HepG2 (cell line): ENCODE results near the gene EMC8. TPM values are rescaled to one million over a fixed set of nuclear protein-coding genes. Genes with fewer than 3 reads are reported as not detected.

Experiments used
- ATAC-seq: fragments of 200-7000 bp; cut with Tn5 transposase; 3 replicates; pipeline ENCODE4 v1.9.1; 2020; ENCODE audit warnings: mild to moderate bottlenecking, moderate library complexity
- BruUV-seq: library from RNA; stranded (reverse); fragments of 400-500 nt; replicated peaks from 2 replicates; lab custom pipeline; 2021; lab: Mats Ljungman, UMichigan
- CTCF ChIA-PET: fragments of 300-600 bp; formaldehyde crosslinking; extraction: SDS; loops from one replicate; lab custom pipeline; 2021; ENCODE audit warnings: low total read pairs, inconsistent platforms, low intra/inter-chr PET ratio; lab: Yijun Ruan, JAX
- POLR2A ChIA-PET: fragments of 350-600 bp; sonication (Branson Sonifier 250); formaldehyde crosslinking; loops from one replicate; lab custom pipeline; 2020; ENCODE audit warnings: antibody characterized with exemption, inconsistent platforms; lab: Yijun Ruan, JAX
- DNase-seq: peaks from one replicate; pipeline ENCODE4 v3.0.0-alpha.2; 2015; ENCODE audit warnings: low spot score
- FAIRE-seq: peaks from 3 replicates; lab custom pipeline; 2011; peaks lifted over from hg19 to GRCh38; lab: Jason Lieb, UNC
- H2AFZ ChIP-seq: one replicate; pipeline ENCODE4 v1.6.1; 2011; ENCODE audit warnings: low read length, inconsistent platforms
- H3K27ac ChIP-seq: fragments of 300-600 bp; 3 replicates; pipeline ENCODE4 v1.8.0; 2011; ENCODE audit warnings: mixed run types, mild to moderate bottlenecking, mixed read lengths, low read length, inconsistent platforms; ENCODE audit not compliant: insufficient read depth; ENCODE audit errors: extremely low read length
- H3K27me3 ChIP-seq, 2 experiments: fragments of 200-600 bp in 1 of 2; 2 replicates in 1 of 2; 3 replicates in 1 of 2; pipeline versions ENCODE4 v1.6.0 to v1.8.0; 2011; ENCODE audit warnings: low read length in 2 of 2, mild to moderate bottlenecking in 2 of 2, moderate library complexity in 2 of 2, inconsistent platforms in 1 of 2; ENCODE audit not compliant: insufficient read depth in 2 of 2, control insufficient read depth in 1 of 2
- H3K36me3 ChIP-seq, 2 experiments: fragments of 200-600 bp in 1 of 2; replicated peaks in 1 of 2; 2 replicates in 1 of 2; 3 replicates in 1 of 2; pipeline versions ENCODE4 v1.5.1 to v1.8.0; 2011; ENCODE audit warnings: low read length in 2 of 2, inconsistent platforms in 1 of 2; ENCODE audit not compliant: insufficient read depth in 2 of 2, control insufficient read depth in 1 of 2
- H3K4me1 ChIP-seq: 2 replicates; pipeline ENCODE4 v1.5.1; 2012; ENCODE audit warnings: low read length, inconsistent platforms; ENCODE audit not compliant: insufficient read depth
- H3K4me2 ChIP-seq: 2 replicates; pipeline ENCODE4 v1.6.0; 2011; ENCODE audit warnings: low read depth, low read length, inconsistent platforms
- H3K4me3 ChIP-seq, 3 experiments: fragments of 200-600 bp in 1 of 3; sonication (generic), shearing (Covaris generic) in 1 of 3; replicated peaks in 1 of 3; 2 replicates each; pipeline ENCODE4 v1.5.1; 2011 to 2016; ENCODE audit warnings: low read length in 3 of 3, inconsistent platforms in 2 of 3, low read depth in 2 of 3, mild to moderate bottlenecking in 2 of 3, control low read depth in 1 of 3, mixed read lengths in 1 of 3; ENCODE audit not compliant: insufficient read depth in 1 of 3
- H3K79me2 ChIP-seq: one replicate; pipeline ENCODE4 v1.6.1; 2011; ENCODE audit warnings: low read length, inconsistent platforms; ENCODE audit not compliant: insufficient read depth
- H3K9ac ChIP-seq: 2 replicates; pipeline ENCODE4 v1.6.0; 2011; ENCODE audit warnings: mild to moderate bottlenecking, low read depth, low read length, inconsistent platforms; ENCODE audit not compliant: insufficient read depth
- H3K9me3 ChIP-seq: 2 replicates; pipeline ENCODE4 v1.5.1; 2012; ENCODE audit warnings: mild to moderate bottlenecking, low read length
- H4K20me1 ChIP-seq: 2 replicates; pipeline ENCODE4 v1.6.0; 2011; ENCODE audit warnings: inconsistent platforms, mild to moderate bottlenecking, low read length, moderate library complexity; ENCODE audit not compliant: insufficient read depth
- ARNTL ChIP-seq: sonication (generic); formaldehyde crosslinking; IDR thresholded peaks from 2 replicates; pipeline ENCODE4 v1.4.0; 2020; ENCODE audit warnings: mild to moderate bottlenecking, missing genetic modification reagents
- FLYWCH1 ChIP-seq: sonication (generic); formaldehyde crosslinking; IDR thresholded peaks from 2 replicates; pipeline ENCODE4 v1.8.1; 2023; ENCODE audit warnings: mild to moderate bottlenecking, missing genetic modification reagents
- GRHL1 ChIP-seq: sonication (generic); formaldehyde crosslinking; conservative IDR thresholded peaks from 2 replicates; pipeline ENCODE4 v1.8.0; 2022; ENCODE audit warnings: missing genetic modification reagents
- HOXA5 ChIP-seq: sonication (generic); formaldehyde crosslinking; IDR thresholded peaks from 2 replicates; pipeline ENCODE4 v1.4.0; 2020; ENCODE audit warnings: missing genetic modification reagents
- MXI1 ChIP-seq: IDR thresholded peaks from 3 replicates; pipeline ENCODE4 v1.6.1; 2012; ENCODE audit warnings: low read depth, low read length, inconsistent platforms, borderline replicate concordance
- ZNF121 ChIP-seq: sonication (generic); formaldehyde crosslinking; IDR thresholded peaks from 2 replicates; pipeline ENCODE4 v1.5.0; 2020; ENCODE audit warnings: mild to moderate bottlenecking, missing genetic modification reagents
- ZNF576 ChIP-seq: sonication (generic); formaldehyde crosslinking; IDR thresholded peaks from 2 replicates; pipeline ENCODE4 v1.4.0; 2020; ENCODE audit warnings: mild to moderate bottlenecking, missing genetic modification reagents
- ZNF652 ChIP-seq: IDR thresholded peaks from 2 replicates; pipeline ENCODE4 v1.6.1; 2016; ENCODE audit warnings: low read depth, borderline replicate concordance
- ZSCAN5A ChIP-seq: sonication (generic); formaldehyde crosslinking; IDR thresholded peaks from 2 replicates; pipeline ENCODE4 v1.8.0; 2022; ENCODE audit warnings: mild to moderate bottlenecking, missing genetic modification reagents, borderline replicate concordance
- WGBS: methylation state at CpG from one replicate; pipeline ENCODE4 v1.1.6; 2017; ENCODE audit warnings: low lambda C conversion rate; 5-methylcytosine and 5-hydroxymethylcytosine counted together
- in situ Hi-C: cut with HindIII; loops from 2 replicates; pipeline ENCODE4 v1.10.0; 2017; ENCODE audit warnings: low pct_unique_long_range_greater_than_20kb; ENCODE audit not compliant: extremely low pct_ligation_motif_present
- intact Hi-C: fragments of 100-400 bp; cut with micrococcal nuclease; formaldehyde crosslinking; loops from one replicate; pipeline ENCODE4 v1.10.0; 2022; ENCODE audit not compliant: unreplicated experiment
- polyA plus RNA-seq, 8 experiments: library from polyadenylated mRNA; depleted of rRNA in 3 of 8; stranded (reverse) in 7 of 8; unstranded in 1 of 8; fragments of >200 nt; fragmentation: Illumina TruSeq in 4 of 8; extraction: Trizol in 4 of 8; gene quantifications; 2 replicates each; pipeline versions ENCODE4 v1.2.1 to v1.2.3, GENCODE V29; 2011 to 2016; ENCODE audit warnings: low read depth in 4 of 8, missing spikeins in 1 of 8, mixed read lengths in 1 of 8; ENCODE audit not compliant: insufficient read depth in 1 of 8
- total RNA-seq, 5 experiments: library from RNA; depleted of rRNA; stranded (reverse); fragments of >200 nt; fragmentation: Illumina TruSeq; extraction: Trizol; gene quantifications; 2 replicates each; pipeline ENCODE4 v1.2.3, GENCODE V29; 2016; ENCODE audit warnings: low read depth in 1 of 5
- TF ChIP-seq, protein P1 (sequence below): sonication (generic); formaldehyde crosslinking; IDR thresholded peaks from 2 replicates; pipeline ENCODE4 v1.4.0; 2020; ENCODE audit warnings: mild to moderate bottlenecking, missing genetic modification reagents

EMC8 gene
- total and polyA plus RNA-seq, 2 of the 13 experiments (the other 11 are each of a cell fraction or from before 2014, with no cell fraction given): 55.0 to 76.0 TPM

DNA sequence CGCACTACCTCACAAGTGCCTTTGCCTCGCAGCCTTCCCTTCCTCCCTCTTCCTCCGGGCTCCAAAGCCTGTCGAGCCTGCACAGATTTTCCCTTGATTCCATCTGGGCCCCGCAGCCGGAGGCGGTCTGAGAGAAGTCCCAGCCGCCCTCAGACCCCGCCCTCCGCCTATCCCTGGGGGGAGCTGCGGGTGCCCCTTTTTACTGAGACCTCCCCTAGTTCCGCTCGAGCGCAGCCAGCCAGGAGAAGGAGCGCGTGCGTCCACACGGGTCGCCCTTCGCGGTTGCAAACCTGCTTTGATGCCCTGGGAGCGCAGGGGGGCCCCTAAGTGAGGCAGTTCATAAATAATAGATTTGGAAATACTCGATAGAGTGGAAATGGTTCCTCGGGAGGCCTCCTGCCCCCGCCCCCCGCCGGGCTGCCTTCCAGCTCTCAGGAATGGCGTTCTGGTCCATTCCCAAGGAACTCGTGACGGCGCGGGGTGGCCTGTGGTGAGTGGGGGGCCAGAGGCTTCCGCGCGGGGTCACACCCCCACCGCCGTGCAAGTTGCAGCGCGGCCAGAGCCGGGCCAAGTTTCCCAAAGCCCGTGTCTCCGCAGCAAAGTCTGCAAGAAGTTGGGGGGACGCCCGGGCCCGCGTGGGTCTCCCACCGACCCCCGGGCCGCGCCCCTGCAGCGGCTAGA lies 49.1 kb downstream of the EMC8 start (continued):
- TF ChIP-seq GRHL1 (CRISPR knock-in tag) (no peak), MXI1 (no peak), HOXA5 (CRISPR knock-in tag) (no peak), ARNTL (CRISPR knock-in tag) (no peak), ZNF121 (CRISPR knock-in tag) (no peak), ZSCAN5A (CRISPR knock-in tag) (no peak)
- TF ChIP-seq, protein P1, sequence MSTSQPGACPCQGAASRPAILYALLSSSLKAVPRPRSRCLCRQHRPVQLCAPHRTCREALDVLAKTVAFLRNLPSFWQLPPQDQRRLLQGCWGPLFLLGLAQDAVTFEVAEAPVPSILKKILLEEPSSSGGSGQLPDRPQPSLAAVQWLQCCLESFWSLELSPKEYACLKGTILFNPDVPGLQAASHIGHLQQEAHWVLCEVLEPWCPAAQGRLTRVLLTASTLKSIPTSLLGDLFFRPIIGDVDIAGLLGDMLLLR (CRISPR knock-in tag): 0 out of 2 replicates have a peak, but pooled peaks have one; percentile 27
- TF ChIP-seq, all 625 proteins: peak for 5

DNA sequence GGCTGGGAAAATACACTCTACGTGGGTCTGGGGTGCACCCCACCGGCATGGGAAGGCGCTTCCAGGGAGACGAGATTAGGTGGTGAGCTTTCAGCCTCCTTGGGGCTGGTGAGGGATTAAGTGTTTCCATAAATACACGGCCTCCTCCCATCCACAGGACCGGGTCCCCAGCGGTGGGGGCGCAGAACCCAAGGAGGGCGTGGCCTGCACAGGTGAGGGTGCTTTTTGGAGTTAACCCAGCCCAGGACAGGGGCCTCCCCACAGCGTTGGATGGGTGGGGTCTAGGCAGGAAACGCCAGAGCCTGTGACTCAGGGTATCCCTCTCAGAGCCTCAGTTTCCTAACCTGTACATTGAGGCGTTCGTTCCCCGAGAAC lies 49.6 kb downstream of the EMC8 start:
- no peaks in the 10 kb centered on the region for H3K36me3 ChIP-seq
- WGBS: 73% methylated on average over 14 of the region's 14 CpGs
- H2AFZ ChIP-seq: no peak overlapping the region
- H3K27ac ChIP-seq: no peak overlapping the region
- H3K4me2 ChIP-seq: no peak overlapping the region
- DNase-seq (no peak), ATAC-seq (no peak), FAIRE-seq (no peak)
- H3K9me3 ChIP-seq: no peaks in the 10 kb centered on the region
- TF ChIP-seq ZNF652: no peak
- TF ChIP-seq ZNF576 (CRISPR knock-in tag): 0 out of 2 replicates have a peak, but pooled peaks have one; percentile 44
- TF ChIP-seq FLYWCH1 (CRISPR knock-in tag): 0 out of 2 replicates have a peak, but pooled peaks have one; percentile 47
- CTCF ChIA-PET: no interaction called here
- H3K9ac ChIP-seq: no peak overlapping the region
- H3K4me3 ChIP-seq: no peak overlapping the region
- intact Hi-C loops (loop anchor here (5.0 kb wide), 1 partner anchor 912 kb away; no protein-coding TSS in a partner anchor), in situ Hi-C loops (no loop called here)
- 0 out of 2 replicates have a peak, but pooled peaks cover 22% of the 10 kb centered on the region for H3K4me1 ChIP-seq
- POLR2A ChIA-PET: no interaction called here
- no TSS peak for BruUV-seq
- H4K20me1 ChIP-seq: peaks cover 8% of the 10 kb centered on the region; the same call in 1 of the 2 replicates
- peaks cover 29 to 57% of the 10 kb centered on the region in 2 experiments for H3K27me3 ChIP-seq
- no peaks in the 10 kb centered on the region for H3K79me2 ChIP-seq
